Esophagus squamous epithelium (tissue), 5 donors: Measurements from ENCODE around the gene ZNF385B. TPM values are rescaled to one million over a fixed set of nuclear protein-coding genes. Genes with fewer than 3 reads are reported as not detected.

Experiments used
- DNase-seq: peaks from one replicate; lab custom pipeline; 2025; lab: John Stamatoyannopoulos, UW
- H3K27ac ChIP-seq, 4 donors: fragments of 200-600 bp; sonication (generic); one replicate each; pipeline ENCODE4 v1.5.1; 2016 to 2019; ENCODE audit warnings: mild to moderate bottlenecking in 1 of 4
- H3K27me3 ChIP-seq, 4 donors: fragments of 200-600 bp; sonication (generic); 1 replicate in 3 of 4; 2 replicates in 1 of 4; pipeline versions ENCODE4 v1.5.1 to v1.6.0; 2017 to 2021; ENCODE audit warnings: antibody characterized with exemption in 1 of 4
- H3K36me3 ChIP-seq, 3 donors: fragments of 200-600 bp; sonication (generic); one replicate each; pipeline ENCODE4 v1.5.1; 2016 to 2019
- H3K4me1 ChIP-seq, 3 donors: fragments of 200-600 bp; sonication (generic); one replicate each; pipeline ENCODE4 v1.5.1; 2017 to 2019
- H3K4me3 ChIP-seq, 4 donors: fragments of 200-600 bp; sonication (generic); 1 replicate in 3 of 4; 2 replicates in 1 of 4; pipeline ENCODE4 v1.5.1; 2016 to 2019; ENCODE audit warnings: mild to moderate bottlenecking in 2 of 4, moderate library complexity in 1 of 4
- H3K9me3 ChIP-seq, 3 donors: fragments of 200-600 bp; sonication (generic); one replicate each; pipeline ENCODE4 v1.5.1; 2016 to 2019
- CTCF ChIP-seq, 6 experiments: fragments of 450-650 bp in 4 of 6; fragments of 200-600 bp in 2 of 6; sonication (generic) in 2 of 6; IDR thresholded peaks; one replicate each; pipeline ENCODE4 v1.5.1; 2016 to 2019; ENCODE audit warnings: antibody characterized with exemption in 6 of 6, mild to moderate bottlenecking in 4 of 6, moderate library complexity in 4 of 6
- POLR2A ChIP-seq, 4 donors: fragments of 450-650 bp; IDR thresholded peaks; one replicate each; pipeline ENCODE4 v1.6.1; 2017; ENCODE audit warnings: antibody characterized with exemption in 4 of 4, mild to moderate bottlenecking in 4 of 4, moderate library complexity in 3 of 4
- WGBS, 2 donors: methylation state at CpG; one replicate each; pipeline ENCODE4 v1.1.5; 2018; 5-methylcytosine and 5-hydroxymethylcytosine counted together
- intact Hi-C: fragments of 100-400 bp; cut with DNase I; formaldehyde crosslinking; loops from one replicate; pipeline ENCODE4 v1.15.0; 2022
- total RNA-seq, 4 donors: library from RNA; depleted of rRNA; stranded (reverse); fragments of >200 nt; gene quantifications; one replicate each; pipeline ENCODE4 v1.1.0, GENCODE V29; 2016
- donor health status: DM: yes; HTN: yes; CAD: no.

The ZNF385B gene
- total RNA-seq, 4 donors from 2014 or later = 0.44 to 3.1 (median 0.44) TPM; not detected in 1

- intact Hi-C loops = no loop called here
- TF ChIP-seq POLR2A (IDR thresholded peaks at IDR 0.05) (no peak), CTCF (IDR thresholded peaks at IDR 0.05) (no peak)
- H3K27ac ChIP-seq = no peak overlapping the region
- DNase-seq = no peak
- peaks cover 0 to 5% (median 0%) of the 10 kb centered on the region in 3 donors for H3K4me1 ChIP-seq
- no peaks in the 10 kb centered on the region for H3K9me3 ChIP-seq
- H3K4me3 ChIP-seq = no peak overlapping the region
- no peaks in the 10 kb centered on the region for H3K27me3 ChIP-seq
- WGBS, 2 donors = 34 to 59% methylated on average over 4 of the region's 4 CpGs
- no peaks in the 10 kb centered on the region for H3K36me3 ChIP-seq
Observed at GRCh38 chr2:179771791-179772190, 89.6 kb downstream of the ZNF385B start.

- Histone ChIP-seq H3K4me3 (no peak overlapping the region), H3K27ac (no peak overlapping the region), H3K4me1 (peaks cover 0 to 5% (median 0%) of the 10 kb centered on the region in 3 donors), H3K9me3 (no peaks in the 10 kb centered on the region), H3K27me3 (no peaks in the 10 kb centered on the region), H3K36me3 (no peaks in the 10 kb centered on the region)
- intact Hi-C loops = no loop called here
- 46 to 53% methylated on average over 1 of the region's 1 CpG for WGBS, 2 donors
- no peak for DNase-seq
- no peak for TF ChIP-seq CTCF (IDR thresholded peaks at IDR 0.05)
- no peak for TF ChIP-seq POLR2A (IDR thresholded peaks at IDR 0.05)
Observed at GRCh38 chr2:179770029-179770428, 91.4 kb downstream of the ZNF385B start.

- no peak for TF ChIP-seq CTCF (IDR thresholded peaks at IDR 0.05)
- TF ChIP-seq POLR2A (IDR thresholded peaks at IDR 0.05) = no peak
- 71 to 72% methylated on average over 6 to 8 of the region's 8 CpGs for WGBS, 2 donors
- Histone ChIP-seq H3K27ac (no peak overlapping the region), H3K9me3 (no peaks in the 10 kb centered on the region), H3K36me3 (no peaks in the 10 kb centered on the region), H3K4me3 (no peak overlapping the region), H3K27me3 (no peaks in the 10 kb centered on the region), H3K4me1 (peaks cover 0 to 5% (median 0%) of the 10 kb centered on the region in 3 donors)
- DNase-seq = no peak
- intact Hi-C loops = no loop called here
Observed at GRCh38 chr2:179769323-179769722, 92.1 kb downstream of the ZNF385B start.

GRCh38 chr2:179768765-179769164, 92.6 kb downstream of the ZNF385B start:
- WGBS, 2 donors = 8 to 19% methylated on average over 1 of the region's 1 CpG
- H3K4me3 ChIP-seq = no peak overlapping the region

GRCh38 chr2:179765666-179766065, 95.7 kb downstream of the ZNF385B start:
- DNase-seq = no peak
- Histone ChIP-seq H3K4me3 (no peak overlapping the region), H3K36me3 (no peaks in the 10 kb centered on the region), H3K4me1 (peaks cover 0 to 5% (median 0%) of the 10 kb centered on the region in 3 donors), H3K27me3 (no peaks in the 10 kb centered on the region), H3K27ac (no peak overlapping the region), H3K9me3 (no peaks in the 10 kb centered on the region)
- intact Hi-C loops = no loop called here
- TF ChIP-seq CTCF (IDR thresholded peaks at IDR 0.05) (no peak), POLR2A (IDR thresholded peaks at IDR 0.05) (no peak)
- 60 to 67% methylated on average over 2 of the region's 2 CpGs for WGBS, 2 donors

More at GRCh38 chr2:179768765-179769164, 92.6 kb downstream of the ZNF385B start:
- Histone ChIP-seq H3K9me3 (no peaks in the 10 kb centered on the region), H3K27me3 (no peaks in the 10 kb centered on the region), H3K4me1 (peaks cover 0 to 5% (median 0%) of the 10 kb centered on the region in 3 donors), H3K27ac (no peak overlapping the region), H3K36me3 (no peaks in the 10 kb centered on the region)
- intact Hi-C loops = no loop called here
- no peak for TF ChIP-seq POLR2A (IDR thresholded peaks at IDR 0.05)
- TF ChIP-seq CTCF (IDR thresholded peaks at IDR 0.05) = no peak
- DNase-seq = no peak
